GM10248 (cell line): ENCODE results near the gene ELP6.

Source experiments
- CTCF ChIA-PET: fragments of 300-600 bp; sonication (Branson Sonifier 250); formaldehyde crosslinking; extraction: SDS; loops from one replicate; lab custom pipeline; 2021; ENCODE audit warnings: antibody characterized with exemption; lab: Yijun Ruan, JAX
- POLR2A ChIA-PET: fragments of 350-650 bp; sonication (Branson Sonifier 250); formaldehyde crosslinking; extraction: SDS; loops from one replicate; lab custom pipeline; 2020; ENCODE audit warnings: antibody characterized with exemption; lab: Yijun Ruan, JAX
- DNase-seq: peaks from one replicate; pipeline ENCODE4 v3.0.0; 2012; ENCODE audit errors: extremely low spot score
- TF ChIP-seq, protein P1 (sequence below): IDR thresholded peaks from 2 replicates; pipeline ENCODE4 v1.5.1; 2012; ENCODE audit warnings: mild to moderate bottlenecking, low read depth; ENCODE audit errors: extremely low read depth, missing control alignments, control extremely low read depth

Gene ELP6

DNA sequence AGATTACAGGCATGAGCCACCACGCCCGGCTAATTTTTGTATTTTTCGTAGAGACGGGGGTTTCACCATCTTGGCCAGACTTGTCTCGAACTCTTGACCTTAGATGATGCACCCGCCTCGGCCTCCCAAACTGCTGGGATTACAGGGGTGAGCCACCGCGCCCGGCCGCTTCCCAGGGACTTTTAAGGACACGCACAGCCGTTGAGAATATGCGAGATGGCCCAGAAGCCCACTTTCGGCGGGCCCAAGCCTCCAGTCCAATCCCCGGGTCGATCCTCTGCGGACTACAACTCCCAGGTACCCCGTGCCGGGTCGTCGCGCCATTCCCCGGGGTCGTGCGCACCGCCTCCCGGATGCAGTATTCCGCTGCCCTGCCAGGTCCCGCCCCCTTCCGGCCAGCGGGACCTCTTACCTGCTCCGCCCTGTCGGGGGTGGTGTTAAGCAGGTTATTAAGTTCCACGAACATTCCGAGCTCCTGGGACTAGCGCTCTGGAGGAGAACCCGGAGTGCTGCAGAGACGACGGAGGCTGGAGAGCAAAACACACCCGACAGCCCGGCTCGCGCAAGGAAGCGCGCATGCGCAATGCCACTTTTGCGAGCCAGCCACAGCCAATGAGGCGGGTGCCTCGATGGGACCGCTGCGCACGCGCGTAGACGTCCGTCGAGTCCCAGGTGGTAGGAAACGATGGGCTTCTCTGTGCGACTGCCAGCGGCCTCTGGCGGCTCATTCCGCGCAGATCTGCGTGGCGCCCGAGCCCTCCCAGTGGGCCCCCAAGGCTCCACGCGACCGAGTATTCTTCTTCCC lies at the start of gene ELP6:
Gene ELP6, minus strand, starts transcription at position 588 of the 805 bp plus-strand sequence. Its CDS starts 122 bp downstream, at position 466.
- TF ChIP-seq, protein P1, sequence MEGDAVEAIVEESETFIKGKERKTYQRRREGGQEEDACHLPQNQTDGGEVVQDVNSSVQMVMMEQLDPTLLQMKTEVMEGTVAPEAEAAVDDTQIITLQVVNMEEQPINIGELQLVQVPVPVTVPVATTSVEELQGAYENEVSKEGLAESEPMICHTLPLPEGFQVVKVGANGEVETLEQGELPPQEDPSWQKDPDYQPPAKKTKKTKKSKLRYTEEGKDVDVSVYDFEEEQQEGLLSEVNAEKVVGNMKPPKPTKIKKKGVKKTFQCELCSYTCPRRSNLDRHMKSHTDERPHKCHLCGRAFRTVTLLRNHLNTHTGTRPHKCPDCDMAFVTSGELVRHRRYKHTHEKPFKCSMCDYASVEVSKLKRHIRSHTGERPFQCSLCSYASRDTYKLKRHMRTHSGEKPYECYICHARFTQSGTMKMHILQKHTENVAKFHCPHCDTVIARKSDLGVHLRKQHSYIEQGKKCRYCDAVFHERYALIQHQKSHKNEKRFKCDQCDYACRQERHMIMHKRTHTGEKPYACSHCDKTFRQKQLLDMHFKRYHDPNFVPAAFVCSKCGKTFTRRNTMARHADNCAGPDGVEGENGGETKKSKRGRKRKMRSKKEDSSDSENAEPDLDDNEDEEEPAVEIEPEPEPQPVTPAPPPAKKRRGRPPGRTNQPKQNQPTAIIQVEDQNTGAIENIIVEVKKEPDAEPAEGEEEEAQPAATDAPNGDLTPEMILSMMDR = peak; percentile 77
- DNase-seq = peak; percentile 97
- CTCF ChIA-PET = interaction anchor here (0.6 to 1.9 kb wide), 9 partner anchors 9 to 638 kb away, joined by 3 to 8 read pairs (median 3); partner anchors contain the start of gene PTPN23
- POLR2A ChIA-PET = no interaction called here

DNA sequence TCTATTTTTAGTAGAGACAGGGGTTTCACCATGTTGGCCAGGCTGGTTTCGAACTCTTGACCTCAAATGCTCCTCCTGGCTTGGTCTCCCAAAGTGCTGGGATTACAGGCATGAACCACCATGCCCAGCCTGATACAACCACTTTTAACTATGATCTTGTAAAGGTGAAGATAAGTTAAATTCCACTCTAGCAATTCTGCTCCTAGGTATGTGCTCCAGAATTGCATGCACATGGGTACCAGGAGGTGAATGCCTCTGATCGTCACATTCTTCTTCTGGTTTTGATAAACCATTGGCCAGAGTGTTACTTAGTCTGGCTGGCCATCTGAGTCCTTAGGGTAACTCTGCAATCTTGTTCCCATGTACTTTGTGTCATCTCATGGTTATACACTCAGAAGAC lies 42.8 kb upstream of the ELP6 start:
- DNase-seq = no peak
- ChIA-PET CTCF (interaction anchor here (0.8 to 3.1 kb wide), 4 partner anchors 13 to 41 kb away, joined by 3 to 7 read pairs (median 3); no protein-coding TSS in a partner anchor), POLR2A (no interaction called here)
- TF ChIP-seq, protein P1 = no peak

DNA sequence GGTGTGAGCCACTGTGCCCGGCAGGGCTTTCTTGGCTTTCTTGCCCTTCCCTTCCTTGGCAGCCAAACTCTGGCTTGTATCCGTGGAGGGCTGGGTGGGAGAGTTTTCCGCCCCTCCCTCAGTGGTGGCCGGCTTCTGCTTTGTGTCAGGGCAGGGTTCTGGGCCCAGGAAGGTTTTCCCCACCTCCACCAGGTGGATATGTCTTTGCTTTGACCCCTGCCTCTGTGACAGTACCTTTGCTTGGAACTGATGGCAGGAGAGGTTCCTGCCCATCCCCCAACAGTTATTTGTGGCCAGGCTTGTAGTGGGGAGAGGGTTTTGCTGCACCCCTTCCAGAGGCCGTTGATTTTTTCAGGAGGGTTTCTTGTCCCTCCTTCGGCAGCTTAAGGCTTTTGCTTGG lies 40.8 kb upstream of the ELP6 start:
- TF ChIP-seq, protein P1 = no peak
- ChIA-PET POLR2A (no interaction called here), CTCF (interaction anchor here (3.1 kb wide), 1 partner anchor 15 kb away, joined by 7 read pairs; no protein-coding TSS in a partner anchor)

GRCh38 chr3:47553407-47553806 lies 39.9 kb upstream of the ELP6 start:
- CTCF ChIA-PET = interaction anchor here (1.6 kb wide), 1 partner anchor 31 kb away, joined by 4 read pairs; no protein-coding TSS in a partner anchor
- POLR2A ChIA-PET = no interaction called here
- TF ChIP-seq, protein P1 = no peak
- no peak for DNase-seq

More for the DNA sequence above, 40.8 kb upstream of the ELP6 start:
- no peak for DNase-seq

GRCh38 chr3:47542471-47543173 lies 29.1 kb upstream of the ELP6 start:
- TF ChIP-seq, protein P1 = no peak
- ChIA-PET POLR2A (no interaction called here), CTCF (interaction anchor here (1.6 kb wide), 1 partner anchor 9 kb away, joined by 4 read pairs; no protein-coding TSS in a partner anchor)
- DNase-seq = peak; percentile 5

GRCh38 chr3:47541583-47542108 lies 28.1 kb upstream of the ELP6 start:
- DNase-seq = peak; percentile 5
- ChIA-PET POLR2A (no interaction called here), CTCF (interaction anchor here (0.7 to 3.9 kb wide), 3 partner anchors 8 to 19 kb away, joined by 3 to 17 read pairs (median 4); no protein-coding TSS in a partner anchor)
- TF ChIP-seq, protein P1 = no peak
